ENCODE measurements around the gene STX2. TPM values are rescaled to one million over a fixed set of nuclear protein-coding genes. Genes with fewer than 3 reads are reported as not detected.

STX2 gene
- total RNA-seq, 4 donors from 2014 or later, result 4.8 to 12.0 (median 9.1) TPM

DNA sequence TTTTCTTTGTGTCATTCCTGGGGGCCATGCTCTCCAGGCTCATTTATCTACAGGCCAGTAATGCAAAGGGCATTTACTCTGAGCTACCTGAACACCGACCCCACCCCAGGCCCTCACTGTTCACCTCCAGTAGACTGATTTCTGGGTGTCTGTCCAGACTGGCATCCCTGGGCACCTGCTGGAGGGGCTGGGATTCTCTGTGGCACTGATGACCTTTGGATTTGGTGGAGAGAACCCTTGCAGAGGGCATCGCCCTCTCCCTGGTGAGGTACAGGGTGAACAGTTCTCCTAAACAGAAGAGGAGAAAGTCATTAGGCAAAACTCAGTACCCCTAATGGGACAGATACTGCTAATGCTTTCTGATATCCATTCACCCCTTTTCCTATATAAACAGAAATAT lies 95.9 kb downstream of the STX2 start:
- no peak overlapping the region for H3K4me3 ChIP-seq
- no peaks in the 10 kb centered on the region for H3K27me3 ChIP-seq
- no peak for TF ChIP-seq POLR2A (IDR thresholded peaks at IDR 0.05)
- no peak for TF ChIP-seq CTCF (IDR thresholded peaks at IDR 0.05 in 4 of 5, conservative IDR thresholded peaks at IDR 0.05 in 1 of 5)
- no peaks in the 10 kb centered on the region for H3K4me1 ChIP-seq
- in situ Hi-C loops (cut with MboI; ENCODE audit: low sequenced_read_pairs in 4 of 4) (loop anchor here in 1 of 4 donors (10.0 to 25.0 kb wide), 2 partner anchors 338 to 706 kb away; no protein-coding TSS in a partner anchor), intact Hi-C loops (cut with DNase I; ENCODE audit: low total_unique reads) (no loop called here)
- H3K9me3 ChIP-seq, result no peaks in the 10 kb centered on the region
- DNase-seq (no peak), ATAC-seq (no peak)
- no peaks in the 10 kb centered on the region for H3K36me3 ChIP-seq
- no peak overlapping the region for H3K27ac ChIP-seq

DNA sequence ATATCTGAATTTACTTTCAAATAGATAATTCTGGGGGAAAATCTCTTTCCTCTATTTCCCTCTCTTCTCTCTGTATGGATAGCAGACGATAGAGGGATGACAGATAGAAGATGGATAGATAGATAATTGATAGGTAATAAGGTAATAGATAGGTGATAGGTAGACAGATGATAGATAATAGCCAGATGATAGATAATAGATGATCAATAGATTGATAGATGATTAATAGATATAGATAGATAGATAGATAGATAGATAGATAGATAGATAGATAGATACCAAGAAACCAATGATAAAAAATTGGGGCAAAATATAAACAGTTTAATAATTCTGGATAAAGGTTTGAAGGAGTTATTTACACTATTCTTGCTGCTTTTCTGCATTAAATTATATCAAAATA lies 96.3 kb downstream of the STX2 start:
- in situ Hi-C loops (cut with MboI; ENCODE audit: low sequenced_read_pairs in 4 of 4) (loop anchor here in 1 of 4 donors (10.0 to 25.0 kb wide), 2 partner anchors 338 to 705 kb away; no protein-coding TSS in a partner anchor), intact Hi-C loops (cut with DNase I; ENCODE audit: low total_unique reads) (no loop called here)
- no peak for ATAC-seq
- DNase-seq, result no peak
- TF ChIP-seq POLR2A (IDR thresholded peaks at IDR 0.05) (no peak), CTCF (IDR thresholded peaks at IDR 0.05 in 4 of 5, conservative IDR thresholded peaks at IDR 0.05 in 1 of 5) (no peak)
- Histone ChIP-seq H3K27me3 (no peaks in the 10 kb centered on the region), H3K27ac (no peak overlapping the region), H3K9me3 (no peaks in the 10 kb centered on the region), H3K4me3 (no peak overlapping the region), H3K36me3 (no peaks in the 10 kb centered on the region), H3K4me1 (no peaks in the 10 kb centered on the region)

- H3K4me1 ChIP-seq, result no peaks in the 10 kb centered on the region
- intact Hi-C loops (cut with DNase I; ENCODE audit: low total_unique reads), result no loop called here
- in situ Hi-C loops (cut with MboI; ENCODE audit: low sequenced_read_pairs in 4 of 4), result loop anchor here in 1 of 4 donors (10.0 to 25.0 kb wide), 2 partner anchors 337 to 705 kb away; no protein-coding TSS in a partner anchor
- TF ChIP-seq CTCF (IDR thresholded peaks at IDR 0.05 in 4 of 5, conservative IDR thresholded peaks at IDR 0.05 in 1 of 5) (no peak), POLR2A (IDR thresholded peaks at IDR 0.05) (no peak)
- no peak overlapping the region for H3K4me3 ChIP-seq
- ATAC-seq, result no peak
- no peaks in the 10 kb centered on the region for H3K9me3 ChIP-seq
- H3K27me3 ChIP-seq, result no peaks in the 10 kb centered on the region
- no peaks in the 10 kb centered on the region for H3K36me3 ChIP-seq
- no peak for DNase-seq
- H3K27ac ChIP-seq, result no peak overlapping the region
Observed at GRCh38 chr12:130742112-130742511, 96.9 kb downstream of the STX2 start.

Other genes with a start within 250 kb of the STX2 start
- 1 to 10 TPM in 2 of 4 donors, under 1 TPM in 1, not detected in 1; 0.76 to 2.2 (median 1.2) TPM for gene RIMBP2, start 123.0 kb downstream of the STX2 start, total RNA-seq
- 100 to 1,000 TPM; 125 to 299 (median 197) TPM for gene RAN, start 32.8 kb upstream of the STX2 start, total RNA-seq
- gene ADGRD1, start 114.7 kb upstream of the STX2 start, total RNA-seq, result 1 to 10 TPM; 5.3 to 9.6 (median 8.2) TPM

Measured in gastrocnemius medialis (tissue), 4 donors.